NCI-H146 (cell line): ENCODE data around the gene LARP4B.

Source experiments
- DNase-seq: peaks from one replicate; lab custom pipeline; 2025; lab: John Stamatoyannopoulos, UW

The LARP4B gene

DNA sequence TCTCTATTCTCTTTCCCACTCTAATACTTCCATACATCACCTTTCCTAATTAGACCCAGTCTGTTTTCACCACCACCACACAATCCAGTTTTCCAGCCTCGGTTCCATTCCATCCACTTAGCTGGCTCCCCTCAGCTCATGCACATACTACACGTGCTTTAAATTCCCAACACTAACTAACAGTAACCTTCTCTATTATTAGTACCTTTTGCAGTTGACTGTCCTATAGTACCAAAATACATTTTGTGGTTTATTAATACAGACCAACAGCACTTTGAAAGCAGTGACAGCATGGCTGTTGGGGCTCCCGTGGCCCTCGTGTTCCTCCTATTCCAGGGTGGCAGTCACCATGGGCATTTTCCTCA is 64.9 kb downstream of the LARP4B start:
- DNase-seq = no peak

DNA sequence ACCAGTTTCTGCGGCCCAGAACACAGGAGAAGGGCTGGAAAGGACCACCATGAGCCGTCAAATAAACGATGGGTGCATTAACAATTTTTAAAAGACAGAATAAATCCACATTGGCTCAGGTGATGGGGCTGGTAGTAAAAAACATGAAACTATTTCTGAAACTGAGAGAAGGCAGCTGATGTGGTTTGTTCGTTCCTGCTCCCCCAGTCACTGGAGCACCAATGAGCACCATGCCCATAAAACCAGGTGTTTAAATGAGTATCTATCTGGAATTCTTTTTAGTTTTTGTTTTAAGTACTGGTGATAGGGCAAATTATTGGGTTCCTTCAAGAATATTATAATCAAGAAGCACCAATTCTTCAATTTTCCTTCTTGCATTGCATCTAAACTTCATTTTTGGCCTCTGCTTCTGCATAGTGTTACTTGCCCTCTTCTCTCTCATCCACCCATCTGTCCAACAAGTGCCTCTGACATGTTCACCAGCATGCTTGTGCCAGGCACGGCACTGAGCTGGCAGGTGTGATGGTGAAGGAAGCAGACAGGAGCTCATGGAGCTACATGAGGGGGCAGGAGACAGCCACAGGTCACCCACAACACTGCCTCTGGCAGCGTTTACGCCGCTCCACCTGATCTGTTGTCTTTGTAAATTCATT is 65.5 kb downstream of the LARP4B start:
- DNase-seq = no peak

DNA sequence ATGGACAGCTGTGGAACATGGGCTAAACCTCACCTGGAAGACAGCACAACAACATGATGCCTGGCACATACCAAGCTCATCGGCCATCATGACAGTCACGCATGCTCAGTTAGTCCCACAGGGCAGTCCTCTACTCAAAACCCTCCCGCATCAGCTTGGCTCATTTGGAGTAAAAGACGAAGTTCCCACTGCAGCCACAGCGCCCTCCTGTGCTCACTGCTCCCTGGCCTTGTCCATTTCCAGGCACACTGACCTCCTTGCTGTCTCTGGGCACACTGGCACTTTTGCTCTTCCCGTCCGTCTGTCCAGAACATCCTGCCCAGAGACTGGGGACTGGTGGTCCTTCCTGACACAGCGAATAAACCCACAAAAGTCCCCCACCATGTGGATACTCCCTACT is 66.2 kb downstream of the LARP4B start:
- no peak for DNase-seq

DNA sequence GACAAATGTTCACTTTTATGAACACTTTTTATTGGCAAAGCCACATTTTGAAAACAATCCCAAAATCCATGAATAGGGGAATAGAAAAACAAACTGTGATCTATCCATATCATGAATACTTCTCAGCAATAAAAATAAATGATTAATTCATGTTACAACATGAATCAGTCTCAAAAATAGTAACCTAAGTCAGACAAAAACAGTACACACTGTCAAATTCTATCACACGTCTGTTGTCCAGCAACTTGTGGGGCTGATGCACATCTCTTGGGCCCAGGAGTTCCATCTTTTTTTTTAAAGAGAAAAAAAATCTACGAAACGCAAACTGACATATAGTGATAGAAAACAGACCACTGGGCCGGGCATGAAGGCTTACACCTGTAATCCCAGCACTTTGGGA is 71.0 kb downstream of the LARP4B start:
- no peak for DNase-seq

DNA sequence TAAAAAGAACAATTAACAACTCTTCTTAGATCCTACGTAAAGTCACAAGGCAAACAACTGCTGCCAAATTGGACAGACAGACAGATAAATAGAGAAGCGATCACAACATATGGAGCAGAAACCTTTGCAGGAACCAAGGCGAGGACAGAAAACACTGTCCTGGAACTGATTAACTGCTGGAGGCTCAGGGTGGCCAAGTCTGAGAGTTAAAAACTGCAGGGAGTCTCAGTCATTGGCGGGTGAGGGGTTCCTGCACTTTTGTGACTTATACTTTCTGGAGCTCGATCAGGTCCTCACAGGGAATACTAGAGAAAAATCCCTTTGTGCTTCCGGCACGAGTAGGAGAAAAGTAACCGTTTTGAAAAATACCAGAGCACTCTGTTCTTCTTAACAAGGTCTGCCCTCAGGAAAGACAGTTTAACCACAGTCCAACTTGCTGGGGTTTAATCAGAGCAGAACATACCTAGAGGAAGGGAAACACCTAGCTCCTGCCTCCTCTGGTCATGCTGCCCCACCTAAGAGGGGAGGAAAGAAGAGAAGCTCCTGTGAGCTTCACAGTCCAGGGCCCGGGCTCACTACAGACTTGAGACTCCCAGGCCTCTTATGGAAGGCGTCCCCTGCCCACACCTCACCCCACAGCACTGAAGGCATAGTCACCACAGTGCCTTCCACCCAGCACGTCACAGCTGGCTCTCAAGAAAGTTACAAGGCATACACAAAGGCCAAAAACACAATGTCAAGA is 74.9 kb downstream of the LARP4B start:
- DNase-seq = no peak

DNA sequence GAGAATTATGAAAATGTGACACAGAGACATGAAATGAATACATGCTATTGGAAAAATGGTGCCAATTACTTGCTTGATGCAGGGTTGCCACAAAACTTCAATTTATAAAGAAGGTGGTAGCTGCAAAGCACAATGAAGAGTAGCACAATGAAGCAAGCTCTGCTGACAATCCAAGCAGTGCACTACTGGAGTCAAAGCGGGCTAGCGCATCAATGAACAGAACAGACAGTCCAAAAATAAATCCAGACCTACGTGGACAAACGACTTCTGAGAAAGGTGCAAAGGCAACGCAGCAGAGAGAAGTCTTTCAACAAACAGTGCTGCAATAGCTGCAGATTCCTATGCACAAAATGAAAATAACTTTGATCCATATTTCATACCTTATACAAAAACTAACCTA is 75.8 kb downstream of the LARP4B start:
- no peak for DNase-seq

DNA sequence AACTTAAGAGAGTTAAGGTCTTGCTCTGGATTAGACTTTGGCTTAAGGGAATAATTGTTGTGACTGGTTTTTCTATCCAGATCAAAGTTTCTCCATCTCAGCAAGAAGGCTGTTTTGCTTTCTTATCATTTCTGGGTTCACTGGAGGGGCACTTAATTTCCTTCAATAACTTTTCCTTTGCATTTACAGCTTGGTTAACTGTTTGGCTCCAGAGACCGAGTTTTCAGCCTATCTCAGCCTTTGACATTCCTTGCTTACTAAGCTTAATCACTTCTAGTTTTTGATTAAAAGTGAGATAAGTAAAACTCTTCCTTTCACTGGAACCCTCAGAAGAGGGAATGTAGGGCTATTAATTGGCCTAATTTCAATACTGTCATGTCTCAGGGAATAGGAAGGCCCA is 76.4 kb downstream of the LARP4B start:
- DNase-seq = no peak

DNA sequence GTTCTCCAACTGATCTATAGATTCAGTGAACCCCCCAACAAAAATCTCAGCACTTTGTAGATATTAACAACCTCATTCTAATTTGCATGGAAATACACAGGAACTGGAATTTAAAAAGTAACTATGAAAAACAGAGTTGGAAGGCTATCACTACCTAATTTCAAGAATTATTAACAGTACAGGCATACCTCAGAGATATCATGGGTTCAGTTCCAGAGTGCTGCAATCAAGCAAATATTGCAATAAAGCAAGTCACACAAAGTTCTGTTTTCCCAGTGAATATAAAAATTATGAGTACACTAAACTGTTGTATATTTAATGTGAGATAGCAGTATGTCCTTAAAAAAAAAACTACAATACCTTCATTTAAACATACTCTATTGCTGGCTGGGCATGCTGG is 78.5 kb downstream of the LARP4B start:
- no peak for DNase-seq

DNA sequence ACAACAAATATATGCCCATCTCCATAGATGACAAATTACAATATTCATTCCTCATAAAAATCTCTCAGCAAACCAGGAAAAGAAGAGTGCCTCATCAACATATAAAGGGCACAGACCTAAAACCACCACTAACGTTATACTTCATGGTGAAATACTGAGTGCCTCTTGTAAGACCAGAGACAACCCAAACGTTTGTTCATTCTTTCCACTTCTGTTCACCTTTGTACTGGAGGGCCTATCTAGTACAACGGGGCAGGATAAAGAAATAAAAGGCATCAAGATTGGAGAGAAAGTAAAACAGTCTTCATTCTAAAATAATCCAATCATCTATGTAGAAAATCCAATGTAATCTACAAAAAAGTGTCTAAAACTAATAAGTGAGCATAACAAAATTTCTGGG is 79.1 kb downstream of the LARP4B start:
- no peak for DNase-seq

DNA sequence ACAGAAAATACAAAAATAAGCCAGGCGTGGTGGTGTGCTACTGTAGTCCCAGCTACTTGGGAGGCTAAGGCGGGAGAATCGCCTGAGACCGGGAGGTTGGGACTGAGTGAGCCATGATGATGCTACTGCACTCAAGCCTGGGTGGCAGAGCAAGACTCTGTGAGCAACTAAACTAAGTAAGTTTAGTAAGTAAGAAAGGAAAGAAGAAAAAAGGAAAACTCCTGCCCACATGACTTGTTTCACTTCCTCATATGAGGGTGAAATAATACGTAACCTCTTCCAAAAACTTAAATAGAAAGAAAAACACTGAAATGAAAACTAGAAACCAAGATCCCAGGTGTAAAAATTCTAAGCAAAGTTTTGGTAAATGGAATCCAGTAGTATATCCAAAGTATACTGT is 79.6 kb downstream of the LARP4B start:
- no peak for DNase-seq

DNA sequence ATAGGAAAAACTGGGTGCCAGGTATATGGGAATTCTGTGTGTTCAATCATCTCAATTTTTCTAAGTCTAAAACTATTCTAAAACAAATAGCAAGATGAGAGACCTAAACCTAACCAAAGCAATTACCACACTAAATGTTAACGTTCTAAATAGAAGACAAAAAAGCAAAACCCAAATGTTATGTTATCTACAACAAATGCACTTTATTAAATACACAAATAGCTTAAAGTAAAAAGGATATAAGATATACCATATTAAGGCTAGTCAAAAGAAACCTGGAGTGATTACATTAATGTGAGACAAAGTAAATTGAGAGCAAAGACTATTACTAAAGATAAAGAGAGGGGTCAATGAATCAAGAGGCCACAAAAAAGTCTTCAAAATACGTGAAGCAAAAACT is 81.4 kb downstream of the LARP4B start:
- DNase-seq = no peak

DNA sequence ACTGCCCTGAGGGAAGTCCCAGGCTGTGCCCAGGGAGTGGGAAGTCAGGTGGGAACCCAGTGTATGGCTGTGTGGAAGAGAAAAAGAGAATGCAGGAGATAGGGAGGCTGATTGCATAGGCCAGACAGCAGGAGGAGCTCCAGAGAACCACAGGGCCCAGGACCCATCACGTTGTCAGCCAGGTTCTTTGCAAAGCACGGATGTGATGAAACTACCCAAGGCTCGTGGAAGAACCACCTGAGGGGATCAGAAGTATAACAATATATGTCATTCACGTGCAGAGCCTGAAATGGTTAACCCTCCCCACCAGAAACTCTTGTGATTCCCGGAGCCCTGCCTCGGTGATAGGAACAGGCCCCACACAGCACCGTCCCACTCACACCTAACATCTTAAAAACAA is 83.6 kb downstream of the LARP4B start:
- no peak for DNase-seq

DNA sequence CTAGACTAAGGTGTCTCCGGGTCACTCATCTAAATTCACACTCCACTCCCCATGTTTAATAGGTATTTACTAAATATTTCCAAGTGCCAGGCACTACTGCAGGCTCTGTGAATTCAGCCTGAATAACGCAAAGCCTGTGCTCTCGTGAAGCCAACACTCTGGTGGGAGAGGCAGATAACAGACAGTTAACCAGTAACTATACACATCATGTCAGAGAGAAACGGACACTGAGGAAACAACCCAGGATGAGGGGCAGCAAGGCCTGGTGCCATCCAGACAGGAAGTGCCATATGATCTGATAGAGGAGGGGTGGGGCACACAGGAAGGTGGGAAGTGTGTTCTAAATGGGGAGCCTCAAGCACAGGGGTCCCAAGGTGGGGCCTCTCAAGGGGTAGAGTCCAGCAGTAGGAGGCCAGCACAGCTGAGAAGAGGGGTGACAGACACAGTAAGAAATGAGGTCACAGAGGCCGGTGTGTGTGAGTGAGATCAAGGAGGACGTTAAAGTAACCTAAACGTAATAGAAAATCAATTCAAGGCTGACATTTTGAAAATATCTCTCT is 85.3 kb downstream of the LARP4B start:
- no peak for DNase-seq

DNA sequence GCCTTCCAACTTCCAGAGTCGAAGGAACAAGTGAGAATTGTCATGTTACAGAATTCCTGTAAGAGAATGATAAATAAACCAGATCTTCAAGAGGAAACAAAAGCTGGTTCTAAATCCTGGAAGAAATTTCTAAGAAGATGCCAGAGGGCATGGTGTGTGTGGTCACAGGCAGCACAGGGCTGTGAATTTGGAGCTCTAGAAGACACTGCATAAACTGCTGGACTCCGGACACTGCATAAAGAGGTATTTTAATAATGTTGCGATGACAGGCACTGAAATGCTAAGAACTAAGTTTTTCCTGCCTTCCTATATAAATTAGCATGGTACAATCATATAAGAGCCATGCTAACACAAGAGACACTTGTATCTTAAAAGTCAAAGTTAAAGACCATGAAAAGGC is 86.0 kb downstream of the LARP4B start:
- DNase-seq = no peak

DNA sequence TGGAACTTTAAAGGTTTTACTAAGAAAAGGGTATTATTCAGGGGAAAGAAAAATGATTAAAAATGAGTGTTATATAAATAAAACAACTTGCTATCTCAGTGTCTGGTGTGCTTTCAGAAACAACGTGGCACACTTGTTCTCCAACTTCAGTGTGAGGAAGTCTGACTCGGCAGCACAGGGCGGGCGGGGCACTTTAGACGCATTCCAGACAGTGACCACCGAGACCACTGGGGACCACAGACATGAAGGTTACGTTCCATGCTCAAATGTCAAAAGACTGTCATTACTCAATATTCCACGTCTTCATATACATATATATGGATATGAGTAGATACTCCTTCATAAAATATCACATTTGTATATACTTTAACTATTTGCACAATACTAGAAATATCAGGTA is 87.0 kb downstream of the LARP4B start:
- DNase-seq = no peak

DNA sequence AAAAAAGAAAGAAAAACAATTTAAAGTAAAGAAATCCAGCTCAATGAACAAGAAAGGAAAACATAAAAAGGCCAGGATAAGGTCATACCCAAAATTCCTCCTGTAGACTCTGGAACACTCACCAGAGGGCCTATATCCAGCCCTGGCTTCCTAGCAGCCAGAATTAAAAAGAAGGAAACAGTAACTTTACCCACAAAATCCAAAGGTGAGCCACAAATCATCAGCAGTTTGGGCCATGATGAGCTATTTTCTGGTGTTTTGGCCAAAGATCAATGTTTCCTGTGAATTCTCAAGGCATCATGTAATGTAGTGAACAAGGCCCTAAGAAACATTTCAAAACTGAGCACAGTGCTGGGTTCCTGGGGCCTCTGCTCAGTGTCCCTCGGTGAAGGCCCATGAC is 87.8 kb downstream of the LARP4B start:
- DNase-seq = no peak

DNA sequence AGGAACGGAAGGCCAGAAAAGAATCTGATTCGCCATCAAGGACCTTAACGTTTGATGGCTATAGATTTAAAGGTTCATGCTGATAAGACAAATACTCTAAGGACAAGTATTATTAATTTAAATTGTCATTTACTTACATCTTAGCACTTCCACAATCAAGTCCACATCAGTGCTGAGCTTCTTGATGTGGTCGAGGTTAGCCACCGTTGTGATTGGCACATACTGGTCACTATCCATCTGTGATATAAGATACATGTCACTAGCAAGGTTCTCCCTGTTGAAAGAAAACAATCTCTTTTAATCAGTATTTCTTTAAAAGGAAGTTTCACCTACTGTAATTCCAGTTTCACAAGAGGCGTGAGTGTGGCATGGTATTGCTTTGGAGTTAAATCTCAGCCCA is 88.7 kb downstream of the LARP4B start:
- no peak for DNase-seq

DNA sequence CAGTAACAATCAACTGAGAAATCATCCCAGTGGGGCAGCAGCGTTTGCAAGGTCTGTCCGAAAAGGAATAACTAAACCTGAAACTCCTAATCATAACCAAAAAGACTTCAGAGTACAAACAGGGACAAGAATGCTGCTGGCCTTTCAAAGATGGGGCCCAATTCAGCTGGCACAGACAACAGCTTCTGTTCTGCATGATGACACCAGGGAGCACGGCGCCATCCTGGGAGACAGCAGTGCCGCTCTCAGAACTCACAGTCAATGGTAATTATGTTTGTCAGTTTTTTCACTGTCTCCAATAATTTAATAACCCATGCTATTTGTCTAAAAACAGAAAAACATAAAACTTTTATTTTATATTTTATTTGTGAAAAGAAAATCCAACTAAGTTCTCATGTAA is 90.0 kb downstream of the LARP4B start:
- DNase-seq = no peak

DNA sequence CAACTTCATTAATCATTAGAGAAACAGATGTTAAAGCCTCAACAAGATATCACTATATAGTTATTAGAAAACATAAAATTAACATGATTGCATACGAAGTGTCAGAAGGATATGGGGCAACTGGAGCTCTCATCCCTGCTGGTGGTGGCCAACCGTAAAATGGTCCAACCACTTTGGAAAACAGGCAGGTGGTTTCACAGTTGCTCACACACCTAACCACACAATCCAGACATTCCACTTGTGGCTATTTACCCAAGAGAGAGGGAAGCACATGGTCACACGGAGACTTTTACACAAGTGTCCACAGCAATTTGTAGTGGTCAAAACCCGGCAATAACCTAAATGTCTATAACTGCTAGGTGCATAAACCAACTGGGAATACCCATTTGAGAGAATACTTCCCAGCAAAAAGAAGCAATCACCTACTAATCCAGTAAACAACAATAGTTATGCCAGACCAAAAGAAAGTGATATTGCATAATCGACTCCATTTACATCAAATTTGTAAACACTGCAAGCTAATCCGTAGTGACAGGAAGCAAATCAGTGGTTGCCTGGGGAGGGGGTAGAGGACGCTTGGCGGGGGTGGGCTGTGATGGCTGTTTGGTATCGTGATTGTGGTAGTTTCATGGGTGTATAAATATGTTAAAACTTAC is 91.8 kb downstream of the LARP4B start:
- DNase-seq = no peak

DNA sequence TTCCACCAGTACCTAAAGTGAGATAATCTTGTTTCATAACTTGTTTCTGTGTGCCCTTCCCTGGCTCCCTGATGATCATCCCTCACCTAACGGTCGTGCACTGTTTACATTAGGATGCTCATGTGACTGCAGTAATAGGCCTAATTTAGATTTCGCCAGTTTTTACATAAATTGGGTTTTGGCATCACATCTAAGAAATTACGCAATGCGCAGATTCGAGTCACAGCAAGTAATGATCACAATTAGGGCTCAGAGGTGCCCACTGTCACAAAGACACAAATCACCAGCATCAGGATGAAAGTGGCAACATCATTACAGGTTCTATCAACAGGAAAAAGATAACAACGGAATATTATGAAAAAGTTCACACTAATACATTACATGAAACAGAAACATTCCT is 94.7 kb downstream of the LARP4B start:
- peak; percentile 24 for DNase-seq

DNA sequence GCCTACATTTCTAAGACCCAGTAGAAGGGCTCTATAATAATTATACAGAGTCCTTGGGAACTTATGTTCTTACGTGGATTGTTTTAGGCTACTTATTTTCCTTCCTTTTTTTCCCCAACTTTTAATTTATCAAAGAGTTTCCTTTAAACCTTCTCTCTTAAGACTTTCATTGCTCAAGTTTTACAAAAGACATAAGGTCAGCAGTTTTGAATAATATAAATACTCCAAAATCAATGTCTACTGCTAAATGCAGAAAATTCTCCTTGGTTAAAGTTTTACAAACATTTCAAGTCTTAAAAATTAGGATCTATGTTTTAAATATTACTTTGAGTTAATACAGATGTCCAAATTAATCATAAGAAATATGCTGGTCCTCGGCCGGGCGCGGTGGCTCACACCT is 97.0 kb downstream of the LARP4B start:
- DNase-seq = no peak

DNA sequence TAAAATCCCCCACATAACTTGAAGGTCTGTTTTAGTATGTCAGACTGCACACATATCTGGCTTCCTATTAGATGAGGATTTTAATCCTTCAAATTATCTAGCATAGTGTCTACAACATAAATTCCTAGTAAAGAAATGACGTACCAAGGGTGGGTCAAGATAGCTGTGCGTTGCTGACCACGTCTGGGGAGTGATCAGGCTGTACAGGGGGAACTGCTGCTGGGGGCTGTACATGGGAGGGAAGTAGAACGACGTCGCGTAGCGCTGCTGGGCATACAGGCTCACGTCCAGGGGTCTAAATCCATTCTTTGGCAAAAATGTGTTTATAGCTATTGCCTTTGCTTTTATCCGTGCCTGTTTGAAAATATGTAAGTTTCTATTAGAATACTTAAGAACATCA is 102.3 kb downstream of the LARP4B start:
- DNase-seq = no peak

DNA sequence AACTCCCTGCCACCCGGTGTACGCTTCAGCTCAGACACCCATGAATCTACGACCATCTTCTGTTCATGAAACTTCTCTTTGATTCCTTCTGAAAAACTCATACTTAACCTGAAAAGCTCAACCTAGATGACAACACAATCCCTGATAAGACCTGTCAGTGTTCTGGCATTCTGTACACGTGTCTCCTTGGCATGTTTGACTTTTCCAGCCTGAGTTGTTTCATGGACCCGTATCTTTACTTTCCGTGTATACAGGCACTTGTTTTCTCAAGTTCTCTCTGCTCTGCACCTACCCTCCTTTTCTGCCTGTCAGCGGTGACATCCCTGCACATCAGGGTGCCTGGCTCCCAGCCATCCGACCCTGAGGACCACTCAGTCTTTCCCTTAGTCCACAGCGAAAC is 103.3 kb downstream of the LARP4B start:
- no peak for DNase-seq
